ENCODE measurements around the gene TPRG1L. TPM values are rescaled to one million over a fixed set of nuclear protein-coding genes. Genes with fewer than 3 reads are reported as not detected.

The TPRG1L gene
- total and polyA plus RNA-seq, 2 experiments from 2014 or later: 6.2 to 20.3 TPM

DNA sequence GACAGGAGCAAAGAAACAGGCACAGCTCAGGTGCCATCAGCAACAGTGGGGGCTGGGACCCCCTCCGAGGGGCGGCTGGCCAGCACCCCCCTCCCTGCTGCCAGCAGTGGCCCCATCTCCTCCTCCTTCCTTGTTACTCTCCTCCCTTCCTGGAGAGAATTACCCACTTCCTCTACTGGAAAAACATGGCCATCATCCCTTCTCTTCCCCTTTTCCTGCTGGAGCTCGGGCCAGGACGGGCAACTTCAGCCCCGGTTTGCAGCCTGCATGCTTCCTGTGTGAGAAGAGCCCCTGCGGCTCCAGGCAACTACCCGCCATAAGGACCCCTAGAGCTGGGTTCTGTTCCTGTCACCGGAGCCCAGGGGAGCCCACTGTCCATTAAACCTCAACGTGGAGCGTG, 31.1 kb upstream of the TPRG1L start:
- Mint-ChIP-seq H3K27ac (peak overlapping the region; percentile 83), H3K9me3 (no peaks in the 10 kb centered on the region), H3K4me3 (no peak overlapping the region), H3K36me3 (ENCODE audit: low read depth) (no peaks in the 10 kb centered on the region; the same call in 2 of the 3 replicates), H3K4me1 (peaks cover 42% of the 10 kb centered on the region), H3K27me3 (ENCODE audit: insufficient read depth, low read depth, poor library complexity) (peaks cover 4% of the 10 kb centered on the region)
- H3K36me3 ChIP-seq (ENCODE audit: insufficient read depth): no peaks in the 10 kb centered on the region
- H4K20me1 ChIP-seq (replicated peaks; ENCODE audit: insufficient read depth): no peaks in the 10 kb centered on the region
- H3K27me3 ChIP-seq (ENCODE audit: insufficient read depth): no peaks in the 10 kb centered on the region
- 0 out of 2 replicates have a peak overlapping the region, but pooled peaks have one; percentile 32 for H3K27ac ChIP-seq (ENCODE audit: low read depth)
- H2AFZ ChIP-seq: no peak overlapping the region
- H3K9me2 ChIP-seq (ENCODE audit: insufficient read depth): no peaks in the 10 kb centered on the region
- TF ChIP-seq CTCF (conservative IDR thresholded peaks at IDR 0.05; ENCODE audit: low read depth in 2 of 2) (no peak), STAT1 (IDR thresholded peaks at IDR 0.05; ENCODE audit: unreplicated experiment) (no peak), JUNB (IDR thresholded peaks at IDR 0.05; ENCODE audit: unreplicated experiment) (no peak), EZH2 (IDR thresholded peaks at IDR 0.05; ENCODE audit: low read depth, unreplicated experiment) (no peak), ZNF462 (CRISPR knock-in tag; IDR thresholded peaks at IDR 0.05) (no peak), POLR2AphosphoS5 (IDR thresholded peaks at IDR 0.05; ENCODE audit: low read depth) (no peak), ZNF114 (CRISPR knock-in tag; IDR thresholded peaks at IDR 0.05) (no peak)
- TF ChIP-seq, protein P1, sequence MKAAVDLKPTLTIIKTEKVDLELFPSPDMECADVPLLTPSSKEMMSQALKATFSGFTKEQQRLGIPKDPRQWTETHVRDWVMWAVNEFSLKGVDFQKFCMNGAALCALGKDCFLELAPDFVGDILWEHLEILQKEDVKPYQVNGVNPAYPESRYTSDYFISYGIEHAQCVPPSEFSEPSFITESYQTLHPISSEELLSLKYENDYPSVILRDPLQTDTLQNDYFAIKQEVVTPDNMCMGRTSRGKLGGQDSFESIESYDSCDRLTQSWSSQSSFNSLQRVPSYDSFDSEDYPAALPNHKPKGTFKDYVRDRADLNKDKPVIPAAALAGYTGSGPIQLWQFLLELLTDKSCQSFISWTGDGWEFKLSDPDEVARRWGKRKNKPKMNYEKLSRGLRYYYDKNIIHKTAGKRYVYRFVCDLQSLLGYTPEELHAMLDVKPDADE (IDR thresholded peaks at IDR 0.05): no peak
- DNase-seq (ENCODE audit: low spot score) (no peak), ATAC-seq (no peak)
- H3K4me2 ChIP-seq: no peak overlapping the region
- H3F3A ChIP-seq (replicated peaks; ENCODE audit: low read depth): 0 out of 2 replicates have a peak, but pooled peaks cover 3% of the 10 kb centered on the region
- peaks cover 15% of the 10 kb centered on the region; the same call in 1 of the 2 replicates for H3K4me1 ChIP-seq (ENCODE audit: insufficient read depth)
- H3K79me2 ChIP-seq (replicated peaks; ENCODE audit: insufficient read depth): no peaks in the 10 kb centered on the region
- no peak overlapping the region for H3K4me3 ChIP-seq
